ENCODE data around the gene LRIG1. TPM values are rescaled to one million over a fixed set of nuclear protein-coding genes. Genes with fewer than 3 reads are reported as not detected.

Gene LRIG1
- total and polyA plus RNA-seq, 10 of the 15 experiments (the other 5 are each of a cell fraction or from before 2014, with no cell fraction given) = 0.84 to 16.4 (median 8.1) TPM

- TF ChIP-seq ATF3 (IDR thresholded peaks at IDR 0.05; ENCODE audit: borderline replicate concordance, extremely low read depth, low read depth, low read length) (no peak), SUPT20H (IDR thresholded peaks at IDR 0.05; ENCODE audit: borderline replicate concordance, control insufficient read depth, low read depth, low read length) (no peak), RAD21 (IDR thresholded peaks at IDR 0.05; ENCODE audit: insufficient read depth, low read depth, low read length) (0 out of 2 replicates have a peak, but pooled peaks have one; percentile 1), ETV6 (conservative IDR thresholded peaks at IDR 0.05 in 1 of 2, IDR thresholded peaks at IDR 0.05 in 1 of 2; ENCODE audit: borderline replicate concordance in 1 of 2, low read depth in 1 of 2) (peak in 1 of 2 experiments; percentile 78; a peak in 1 of 4 replicates), RUNX3 (IDR thresholded peaks at IDR 0.05; ENCODE audit: low read length) (peak; percentile 51), BHLHE40 (IDR thresholded peaks at IDR 0.05; ENCODE audit: borderline replicate concordance in 1 of 2, low read depth in 2 of 2, low read length in 1 of 2) (peak; percentile 38 to 40; a peak in 1 of 4 replicates), SKIL (IDR thresholded peaks at IDR 0.05; ENCODE audit: low read depth, poor library complexity, severe bottlenecking) (peak; percentile 73), HDAC2 (IDR thresholded peaks at IDR 0.05) (no peak), CHD1 (IDR thresholded peaks at IDR 0.05; ENCODE audit: low read depth, low read length) (no peak), CEBPB (IDR thresholded peaks at IDR 0.05; ENCODE audit: borderline replicate concordance in 1 of 2, low read depth in 2 of 2, low read length in 2 of 2) (peak; percentile 21 to 69; a peak in 3 of 4 replicates), CUX1 (IDR thresholded peaks at IDR 0.05; ENCODE audit: insufficient replicate concordance, low read depth, low read length) (peak; percentile 15), TCF7 (IDR thresholded peaks at IDR 0.05; ENCODE audit: borderline replicate concordance) (peak; percentile 51), JUNB (IDR thresholded peaks at IDR 0.05) (peak; percentile 93), NR2F1 (conservative IDR thresholded peaks at IDR 0.05) (0 out of 2 replicates have a peak, but pooled peaks have one; percentile 26), ESRRA (IDR thresholded peaks at IDR 0.05; ENCODE audit: low read length) (no peak), PBX3 (IDR thresholded peaks at IDR 0.05; ENCODE audit: insufficient replicate concordance, low read depth, low read length) (no peak), MXI1 (IDR thresholded peaks at IDR 0.05; ENCODE audit: low read depth, low read length) (no peak), NBN (IDR thresholded peaks at IDR 0.05) (0 out of 2 replicates have a peak, but pooled peaks have one; percentile 26), HCFC1 (IDR thresholded peaks at IDR 0.05; ENCODE audit: low read length) (no peak), ZNF384 (IDR thresholded peaks at IDR 0.05; ENCODE audit: borderline replicate concordance, low read depth, low read length) (peak; percentile 78)
Observed at GRCh38 chr3:66472313-66473134, 28.3 kb downstream of the LRIG1 start (continued).
